IMR-90 (cell line): ENCODE data around the gene DNAH17. TPM values are rescaled to one million over a fixed set of nuclear protein-coding genes. Genes with fewer than 3 reads are reported as not detected.

Source experiments
- ATAC-seq: fragments of 200-7000 bp; cut with Tn5 transposase; 2 replicates; pipeline ENCODE4 v1.9.1; 2020; ENCODE audit warnings: low read depth, mild to moderate bottlenecking, moderate library complexity
- BruUV-seq: library from RNA; stranded (reverse); fragments of 400-500 nt; replicated peaks from 2 replicates; lab custom pipeline; 2021; lab: Mats Ljungman, UMichigan
- CTCF ChIA-PET: fragments of 300-600 bp; formaldehyde crosslinking; extraction: SDS; loops from one replicate; lab custom pipeline; 2021; ENCODE audit warnings: antibody characterized with exemption; lab: Yijun Ruan, JAX
- POLR2A ChIA-PET: fragments of 300-600 bp; sonication (Branson Sonifier 250); formaldehyde crosslinking; loops from one replicate; lab custom pipeline; 2022; ENCODE audit warnings: antibody characterized with exemption; ENCODE audit not compliant: unreplicated experiment; lab: Charles Lee
- DNase-seq: peaks from one replicate; pipeline ENCODE4 v3.0.0; 2013
- H2AFZ ChIP-seq: replicated peaks from 2 replicates; pipeline ENCODE3; 2013; ENCODE audit warnings: low read length, mild to moderate bottlenecking; ENCODE audit not compliant: poor library complexity
- H2AK5ac ChIP-seq: 2 replicates; pipeline ENCODE4 v1.6.1; 2013; ENCODE audit warnings: low read depth, low read length, inconsistent platforms
- H2AK9ac ChIP-seq: replicated peaks from 2 replicates; pipeline ENCODE3; 2013; ENCODE audit warnings: mild to moderate bottlenecking, low read depth, low read length, moderate library complexity; ENCODE audit not compliant: poor library complexity
- H2BK120ac ChIP-seq: 2 replicates; pipeline ENCODE4 v1.6.1; 2013; ENCODE audit warnings: low read depth, low read length, inconsistent platforms
- H2BK15ac ChIP-seq: 3 replicates; pipeline ENCODE4 v1.6.1; 2013; ENCODE audit warnings: low read depth, low read length, inconsistent platforms
- H2BK20ac ChIP-seq: 2 replicates; pipeline ENCODE4 v1.6.1; 2013; ENCODE audit warnings: low read depth, mild to moderate bottlenecking, inconsistent platforms, low read length, moderate library complexity
- H2BK5ac ChIP-seq: 2 replicates; pipeline ENCODE4 v1.6.1; 2013; ENCODE audit warnings: mild to moderate bottlenecking, low read depth, low read length, inconsistent platforms; ENCODE audit not compliant: poor library complexity, severe bottlenecking
- H3K14ac ChIP-seq: replicated peaks from 2 replicates; pipeline ENCODE4 v1.6.1; 2013; ENCODE audit warnings: low read depth, low read length, inconsistent platforms
- H3K18ac ChIP-seq: 2 replicates; pipeline ENCODE4 v1.6.1; 2013; ENCODE audit warnings: low read depth, low read length, control low read depth
- H3K23ac ChIP-seq: 2 replicates; pipeline ENCODE4 v1.6.1; 2013; ENCODE audit warnings: low read depth, low read length, inconsistent platforms
- H3K27ac ChIP-seq: 2 replicates; pipeline ENCODE4 v1.5.1; 2013; ENCODE audit warnings: mild to moderate bottlenecking, control low read depth, low read length; ENCODE audit not compliant: insufficient read depth
- H3K27me3 ChIP-seq: 2 replicates; pipeline ENCODE4 v1.6.1; 2013; ENCODE audit warnings: low read length; ENCODE audit not compliant: control insufficient read depth, insufficient read depth
- H3K36me3 ChIP-seq: 2 replicates; pipeline ENCODE4 v1.6.1; 2013; ENCODE audit warnings: low read length, mixed read lengths; ENCODE audit not compliant: control insufficient read depth, insufficient read depth
- H3K4ac ChIP-seq: 2 replicates; pipeline ENCODE4 v1.6.1; 2013; ENCODE audit warnings: low read depth, low read length, inconsistent platforms
- H3K4me1 ChIP-seq: 2 replicates; pipeline ENCODE4 v1.6.1; 2013; ENCODE audit warnings: low read length, mixed read lengths; ENCODE audit not compliant: control insufficient read depth, insufficient read depth
- H3K4me2 ChIP-seq: 2 replicates; pipeline ENCODE4 v1.6.1; 2013; ENCODE audit warnings: low read depth, mild to moderate bottlenecking, control low read depth, low read length, moderate library complexity
- H3K4me3 ChIP-seq: 2 replicates; pipeline ENCODE4 v1.5.1; 2013; ENCODE audit warnings: low read depth, mild to moderate bottlenecking, control low read depth, low read length, moderate library complexity; ENCODE audit not compliant: insufficient read depth
- H3K56ac ChIP-seq: 2 replicates; pipeline ENCODE4 v1.6.1; 2013; ENCODE audit warnings: low read length, inconsistent platforms; ENCODE audit not compliant: insufficient read depth; ENCODE audit errors: extremely low read depth
- H3K79me1 ChIP-seq, 2 experiments: 2 replicates each; pipeline ENCODE4 v1.6.1; 2013; ENCODE audit warnings: low read length in 2 of 2, inconsistent platforms in 1 of 2, low read depth in 1 of 2
- H3K9ac ChIP-seq: 2 replicates; pipeline ENCODE4 v1.6.1; 2013; ENCODE audit warnings: low read depth, low read length, control low read depth
- H3K9me1 ChIP-seq: 2 replicates; pipeline ENCODE4 v1.6.1; 2013; ENCODE audit warnings: low read length, inconsistent platforms; ENCODE audit not compliant: insufficient read depth
- H3K9me3 ChIP-seq: 2 replicates; pipeline ENCODE4 v1.6.1; 2013; ENCODE audit warnings: low read length; ENCODE audit not compliant: control insufficient read depth, insufficient read depth
- H4K20me1 ChIP-seq: 2 replicates; pipeline ENCODE4 v1.6.1; 2013; ENCODE audit warnings: low read length, inconsistent platforms; ENCODE audit not compliant: insufficient read depth
- H4K5ac ChIP-seq: 2 replicates; pipeline ENCODE4 v1.6.1; 2013; ENCODE audit warnings: mild to moderate bottlenecking, low read depth, low read length, control low read depth
- H4K8ac ChIP-seq, 2 experiments: 2 replicates each; pipeline ENCODE4 v1.6.1; 2013; ENCODE audit warnings: low read depth in 2 of 2, low read length in 2 of 2, control low read depth in 1 of 2, inconsistent platforms in 1 of 2
- H4K91ac ChIP-seq: 2 replicates; pipeline ENCODE4 v1.6.1; 2013; ENCODE audit warnings: low read depth, low read length, inconsistent platforms; ENCODE audit not compliant: insufficient read depth
- BHLHE40 ChIP-seq: fragments of 150-350 bp; IDR thresholded peaks from 2 replicates; pipeline ENCODE4 v1.6.1; 2016; ENCODE audit warnings: mild to moderate bottlenecking, low read depth, low read length
- CEBPB ChIP-seq: IDR thresholded peaks from 2 replicates; pipeline ENCODE4 v1.6.1; 2012; ENCODE audit warnings: low read depth, low read length, improper control_type of control experiment
- CHD1 ChIP-seq: IDR thresholded peaks from 2 replicates; pipeline ENCODE4 v1.6.1; 2012; ENCODE audit warnings: low read depth, low read length, improper control_type of control experiment
- FOS ChIP-seq: fragments of 150-350 bp; IDR thresholded peaks from 2 replicates; pipeline ENCODE4 v1.6.1; 2016; ENCODE audit warnings: low read depth, low read length
- MAFK ChIP-seq: IDR thresholded peaks from 2 replicates; pipeline ENCODE4 v1.6.1; 2012; ENCODE audit warnings: low read depth, low read length, improper control_type of control experiment
- MAZ ChIP-seq: IDR thresholded peaks from 2 replicates; pipeline ENCODE4 v1.6.1; 2012; ENCODE audit warnings: low read depth, mild to moderate bottlenecking, low read length, improper control_type of control experiment, moderate library complexity, borderline replicate concordance
- MXI1 ChIP-seq: IDR thresholded peaks from 2 replicates; pipeline ENCODE4 v1.6.1; 2012; ENCODE audit warnings: low read depth, mild to moderate bottlenecking, low read length, moderate library complexity, borderline replicate concordance
- NFE2L2 ChIP-seq: fragments of 150-350 bp; IDR thresholded peaks from 2 replicates; pipeline ENCODE4 v1.6.1; 2016; ENCODE audit warnings: low read depth, mild to moderate bottlenecking, low read length
- POLR2A ChIP-seq: IDR thresholded peaks from 2 replicates; pipeline ENCODE4 v1.6.1; 2012; ENCODE audit warnings: mild to moderate bottlenecking, low read depth, low read length
- RAD21 ChIP-seq: IDR thresholded peaks from 2 replicates; pipeline ENCODE4 v1.6.1; 2012; ENCODE audit warnings: low read length, improper control_type of control experiment
- RCOR1 ChIP-seq: IDR thresholded peaks from 2 replicates; pipeline ENCODE4 v1.6.1; 2012; ENCODE audit warnings: mild to moderate bottlenecking, low read length, improper control_type of control experiment; ENCODE audit not compliant: insufficient replicate concordance
- RFX5 ChIP-seq: IDR thresholded peaks from 2 replicates; pipeline ENCODE4 v1.8.0; 2012; ENCODE audit warnings: low read depth, mild to moderate bottlenecking, low read length, moderate library complexity
- SMC3 ChIP-seq: fragments of 150-350 bp; IDR thresholded peaks from 2 replicates; pipeline ENCODE4 v1.6.1; 2016; ENCODE audit warnings: low read depth, mild to moderate bottlenecking, antibody characterized with exemption, low read length, moderate library complexity
- USF2 ChIP-seq: fragments of 150-350 bp; IDR thresholded peaks from 2 replicates; pipeline ENCODE4 v1.6.1; 2017; ENCODE audit warnings: mild to moderate bottlenecking, antibody characterized with exemption, low read length, low read depth
- WGBS, 2 experiments: methylation state at CpG; one replicate each; pipeline versions ENCODE4 v1.1.5 to v1.1.7; 2013; ENCODE audit warnings: missing lambda C conversion rate in 2 of 2; ENCODE audit not compliant: insufficient read length in 1 of 2; ENCODE audit errors: extremely low coverage in 2 of 2; 5-methylcytosine and 5-hydroxymethylcytosine counted together
- dilution Hi-C: fragments of 300-500 bp; cut with HindIII; formaldehyde crosslinking; loops from one replicate; pipeline ENCODE4 v1.14.3; 2018; ENCODE audit warnings: low sequenced_read_pairs; ENCODE audit not compliant: unreplicated experiment
- in situ Hi-C: fragments of 300-500 bp; cut with MboI; formaldehyde crosslinking; loops from 3 replicates; pipeline ENCODE4 v1.14.3; 2019; ENCODE audit warnings: low sequenced_read_pairs, inconsistent platforms, mixed read lengths
- intact Hi-C: fragments of 100-400 bp; cut with micrococcal nuclease; formaldehyde crosslinking; loops from 2 replicates; pipeline ENCODE4 v1.10.0; 2022
- polyA plus RNA-seq, 3 experiments: library from polyadenylated mRNA; depleted of rRNA; stranded (reverse); fragments of >200 nt; gene quantifications; 2 replicates each; pipeline ENCODE4 v1.2.3, GENCODE V29; 2012; ENCODE audit warnings: low replicate concordance in 1 of 3
- total RNA-seq: library from RNA; depleted of rRNA; stranded (reverse); fragments of >200 nt; gene quantifications from 2 replicates; pipeline ENCODE4 v1.2.3, GENCODE V29; 2012
- TF ChIP-seq, protein P1 (sequence below): fragments of 150-350 bp; IDR thresholded peaks from 2 replicates; pipeline ENCODE4 v1.6.1; 2016; ENCODE audit warnings: low read depth, mild to moderate bottlenecking, low read length, moderate library complexity, borderline replicate concordance
- TF ChIP-seq, protein P2 (sequence below): conservative IDR thresholded peaks from 2 replicates; pipeline ENCODE4 v1.5.1; 2012; ENCODE audit warnings: mild to moderate bottlenecking, low read depth, low read length, improper control_type of control experiment

DNAH17 gene
- total and polyA plus RNA-seq, 2 of the 4 experiments (the other 2 are of a cell fraction): not detected

- no peak overlapping the region for H3K27ac ChIP-seq
- H3K4ac ChIP-seq: no peak overlapping the region
- DNase-seq: no peak
- no peak overlapping the region for H3K56ac ChIP-seq
- no peak for TF ChIP-seq RFX5
- TF ChIP-seq MAZ: no peak
- TF ChIP-seq NFE2L2: no peak
- no peak for TF ChIP-seq RAD21
- TF ChIP-seq BHLHE40: no peak
- no peak for TF ChIP-seq FOS
- no peak for TF ChIP-seq POLR2A
- TF ChIP-seq SMC3: no peak
- TF ChIP-seq, protein P1, sequence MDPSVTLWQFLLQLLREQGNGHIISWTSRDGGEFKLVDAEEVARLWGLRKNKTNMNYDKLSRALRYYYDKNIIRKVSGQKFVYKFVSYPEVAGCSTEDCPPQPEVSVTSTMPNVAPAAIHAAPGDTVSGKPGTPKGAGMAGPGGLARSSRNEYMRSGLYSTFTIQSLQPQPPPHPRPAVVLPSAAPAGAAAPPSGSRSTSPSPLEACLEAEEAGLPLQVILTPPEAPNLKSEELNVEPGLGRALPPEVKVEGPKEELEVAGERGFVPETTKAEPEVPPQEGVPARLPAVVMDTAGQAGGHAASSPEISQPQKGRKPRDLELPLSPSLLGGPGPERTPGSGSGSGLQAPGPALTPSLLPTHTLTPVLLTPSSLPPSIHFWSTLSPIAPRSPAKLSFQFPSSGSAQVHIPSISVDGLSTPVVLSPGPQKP: no peak
- no peak for TF ChIP-seq MAFK
- TF ChIP-seq, protein P2, sequence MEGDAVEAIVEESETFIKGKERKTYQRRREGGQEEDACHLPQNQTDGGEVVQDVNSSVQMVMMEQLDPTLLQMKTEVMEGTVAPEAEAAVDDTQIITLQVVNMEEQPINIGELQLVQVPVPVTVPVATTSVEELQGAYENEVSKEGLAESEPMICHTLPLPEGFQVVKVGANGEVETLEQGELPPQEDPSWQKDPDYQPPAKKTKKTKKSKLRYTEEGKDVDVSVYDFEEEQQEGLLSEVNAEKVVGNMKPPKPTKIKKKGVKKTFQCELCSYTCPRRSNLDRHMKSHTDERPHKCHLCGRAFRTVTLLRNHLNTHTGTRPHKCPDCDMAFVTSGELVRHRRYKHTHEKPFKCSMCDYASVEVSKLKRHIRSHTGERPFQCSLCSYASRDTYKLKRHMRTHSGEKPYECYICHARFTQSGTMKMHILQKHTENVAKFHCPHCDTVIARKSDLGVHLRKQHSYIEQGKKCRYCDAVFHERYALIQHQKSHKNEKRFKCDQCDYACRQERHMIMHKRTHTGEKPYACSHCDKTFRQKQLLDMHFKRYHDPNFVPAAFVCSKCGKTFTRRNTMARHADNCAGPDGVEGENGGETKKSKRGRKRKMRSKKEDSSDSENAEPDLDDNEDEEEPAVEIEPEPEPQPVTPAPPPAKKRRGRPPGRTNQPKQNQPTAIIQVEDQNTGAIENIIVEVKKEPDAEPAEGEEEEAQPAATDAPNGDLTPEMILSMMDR: no peak
- TF ChIP-seq CEBPB: no peak
- no peak for TF ChIP-seq USF2
- TF ChIP-seq MXI1: no peak
- TF ChIP-seq RCOR1: no peak
- TF ChIP-seq CHD1: no peak
- H4K91ac ChIP-seq: no peak overlapping the region
- in situ Hi-C loops (no loop called here), intact Hi-C loops (no loop called here), dilution Hi-C loops (no loop called here)
- no peak overlapping the region for H3K18ac ChIP-seq
- no peaks in the 10 kb centered on the region for H3K27me3 ChIP-seq
- no peak overlapping the region for H2BK20ac ChIP-seq
- no peak overlapping the region for H2BK15ac ChIP-seq
- no peak overlapping the region for H2BK120ac ChIP-seq
- ChIA-PET POLR2A (no interaction called here), CTCF (no interaction called here)
- H3K4me2 ChIP-seq: no peak overlapping the region
- H4K20me1 ChIP-seq: peaks cover 34% of the 10 kb centered on the region
- ATAC-seq: no peak
- peaks cover 6% of the 10 kb centered on the region for H3K4me1 ChIP-seq
- no peak overlapping the region for H3K4me3 ChIP-seq
- peaks cover 38 to 86% of the 10 kb centered on the region in 2 experiments for H3K79me1 ChIP-seq
- H3K9me3 ChIP-seq: no peaks in the 10 kb centered on the region
- H2AK5ac ChIP-seq: no peak overlapping the region
- BruUV-seq: no TSS peak
- no peak overlapping the region for H4K5ac ChIP-seq
- H3K36me3 ChIP-seq: peaks cover 77% of the 10 kb centered on the region
- H4K8ac ChIP-seq: no peak overlapping the region
- peaks cover 28% of the 10 kb centered on the region for H3K9me1 ChIP-seq
- H2AK9ac ChIP-seq: no peak overlapping the region
- no peak overlapping the region for H3K23ac ChIP-seq
- no peak overlapping the region for H3K9ac ChIP-seq
- no peak overlapping the region for H3K14ac ChIP-seq
- H2BK5ac ChIP-seq: no peak overlapping the region
- WGBS, 2 experiments: 93% methylated on average over 6 of the region's 14 CpGs; no CpG with 5 or more reads in 1 of the 2 experiments
- no peak overlapping the region for H2AFZ ChIP-seq
These were observed 173.4 kb downstream of the DNAH17 start for GRCh38 chr17:78403822-78404221.
